ENCODE results near the gene HDAC7.

DNA sequence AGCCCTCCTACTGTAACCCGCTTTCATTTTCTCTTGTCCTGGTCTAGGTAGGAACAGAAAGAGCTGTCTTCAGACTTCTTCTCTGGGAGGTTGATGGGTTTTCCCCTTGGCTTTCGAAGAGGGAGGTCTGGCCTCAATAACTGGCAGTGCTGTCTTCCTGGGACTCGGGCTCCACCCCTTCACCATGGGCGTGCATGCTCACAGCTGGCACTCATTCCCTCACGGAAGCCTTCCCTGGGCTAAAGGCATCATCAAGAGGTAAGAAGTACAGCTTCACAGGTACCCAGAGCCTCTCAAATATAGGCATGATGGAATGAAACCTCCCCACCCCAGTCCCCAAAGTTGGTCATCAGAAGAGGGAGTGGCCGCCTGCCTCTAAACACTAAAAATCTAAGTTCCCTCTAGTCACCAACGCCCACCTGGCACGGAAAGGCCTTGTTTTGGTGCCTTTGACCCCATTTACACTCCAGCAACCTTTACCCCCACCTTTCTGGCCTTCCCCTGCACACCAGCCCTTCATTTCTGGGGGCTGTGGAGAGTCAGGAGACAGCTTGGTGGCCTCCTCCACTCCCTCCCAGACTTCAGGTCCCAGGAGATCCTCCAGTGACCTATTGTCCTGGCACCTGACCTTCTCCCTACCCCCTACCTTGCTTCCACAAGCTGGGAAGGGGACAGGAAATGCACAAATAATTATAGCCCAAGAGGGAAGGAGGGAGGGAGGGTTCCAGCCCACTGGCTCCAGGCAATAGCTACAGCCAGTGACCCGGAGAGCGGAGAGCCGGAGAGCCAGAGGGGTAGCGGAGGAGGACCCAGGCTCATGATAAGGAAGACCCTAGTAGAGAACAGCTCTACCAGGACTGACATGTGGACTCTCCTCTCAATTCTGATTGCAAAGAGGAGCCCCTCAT lies 63.8 kb downstream of the HDAC7 start:
- TF ChIP-seq CREM (IDR thresholded peaks at IDR 0.05) (no peak), CREM (CRISPR knock-in tag; IDR thresholded peaks at IDR 0.05) (no peak), EP300 (IDR thresholded peaks at IDR 0.05; ENCODE audit: low read depth in 2 of 2, low read length in 2 of 2) (no peak), EP300 (CRISPR knock-in tag; IDR thresholded peaks at IDR 0.05; ENCODE audit: borderline replicate concordance) (no peak), TCF7 (IDR thresholded peaks at IDR 0.05; ENCODE audit: low read depth) (no peak), PCBP2 (optimal IDR thresholded peaks at IDR 0.05; ENCODE audit: low read depth, low read length, poor library complexity, severe bottlenecking) (no peak), SETDB1 (CRISPR knock-in tag; IDR thresholded peaks at IDR 0.05; ENCODE audit: borderline replicate concordance) (no peak), ZNF441 (CRISPR knock-in tag; IDR thresholded peaks at IDR 0.05; ENCODE audit: borderline replicate concordance) (no peak), POLR2AphosphoS2 (IDR thresholded peaks at IDR 0.05; ENCODE audit: low read depth, low read length) (no peak), CEBPB (IDR thresholded peaks at IDR 0.05; ENCODE audit: borderline replicate concordance, low read depth, low read length) (no peak), RXRA (CRISPR knock-in tag; IDR thresholded peaks at IDR 0.05) (no peak), HNRNPK (IDR thresholded peaks at IDR 0.05; ENCODE audit: low read depth, low read length, poor library complexity, severe bottlenecking) (no peak)
- TF ChIP-seq, protein P1, sequence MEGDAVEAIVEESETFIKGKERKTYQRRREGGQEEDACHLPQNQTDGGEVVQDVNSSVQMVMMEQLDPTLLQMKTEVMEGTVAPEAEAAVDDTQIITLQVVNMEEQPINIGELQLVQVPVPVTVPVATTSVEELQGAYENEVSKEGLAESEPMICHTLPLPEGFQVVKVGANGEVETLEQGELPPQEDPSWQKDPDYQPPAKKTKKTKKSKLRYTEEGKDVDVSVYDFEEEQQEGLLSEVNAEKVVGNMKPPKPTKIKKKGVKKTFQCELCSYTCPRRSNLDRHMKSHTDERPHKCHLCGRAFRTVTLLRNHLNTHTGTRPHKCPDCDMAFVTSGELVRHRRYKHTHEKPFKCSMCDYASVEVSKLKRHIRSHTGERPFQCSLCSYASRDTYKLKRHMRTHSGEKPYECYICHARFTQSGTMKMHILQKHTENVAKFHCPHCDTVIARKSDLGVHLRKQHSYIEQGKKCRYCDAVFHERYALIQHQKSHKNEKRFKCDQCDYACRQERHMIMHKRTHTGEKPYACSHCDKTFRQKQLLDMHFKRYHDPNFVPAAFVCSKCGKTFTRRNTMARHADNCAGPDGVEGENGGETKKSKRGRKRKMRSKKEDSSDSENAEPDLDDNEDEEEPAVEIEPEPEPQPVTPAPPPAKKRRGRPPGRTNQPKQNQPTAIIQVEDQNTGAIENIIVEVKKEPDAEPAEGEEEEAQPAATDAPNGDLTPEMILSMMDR (CRISPR knock-in tag; IDR thresholded peaks at IDR 0.05): no peak
- TF ChIP-seq, protein P2, sequence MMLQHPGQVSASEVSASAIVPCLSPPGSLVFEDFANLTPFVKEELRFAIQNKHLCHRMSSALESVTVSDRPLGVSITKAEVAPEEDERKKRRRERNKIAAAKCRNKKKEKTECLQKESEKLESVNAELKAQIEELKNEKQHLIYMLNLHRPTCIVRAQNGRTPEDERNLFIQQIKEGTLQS (CRISPR knock-in tag; IDR thresholded peaks at IDR 0.05): no peak

Measured in HepG2 (cell line).